ENCODE measurements around the gene SSH3. TPM values are rescaled to one million over a fixed set of nuclear protein-coding genes. Genes with fewer than 3 reads are reported as not detected.

SSH3 gene
- total RNA-seq, 1 experiment from 2014 or later: 89.6 TPM

DNA sequence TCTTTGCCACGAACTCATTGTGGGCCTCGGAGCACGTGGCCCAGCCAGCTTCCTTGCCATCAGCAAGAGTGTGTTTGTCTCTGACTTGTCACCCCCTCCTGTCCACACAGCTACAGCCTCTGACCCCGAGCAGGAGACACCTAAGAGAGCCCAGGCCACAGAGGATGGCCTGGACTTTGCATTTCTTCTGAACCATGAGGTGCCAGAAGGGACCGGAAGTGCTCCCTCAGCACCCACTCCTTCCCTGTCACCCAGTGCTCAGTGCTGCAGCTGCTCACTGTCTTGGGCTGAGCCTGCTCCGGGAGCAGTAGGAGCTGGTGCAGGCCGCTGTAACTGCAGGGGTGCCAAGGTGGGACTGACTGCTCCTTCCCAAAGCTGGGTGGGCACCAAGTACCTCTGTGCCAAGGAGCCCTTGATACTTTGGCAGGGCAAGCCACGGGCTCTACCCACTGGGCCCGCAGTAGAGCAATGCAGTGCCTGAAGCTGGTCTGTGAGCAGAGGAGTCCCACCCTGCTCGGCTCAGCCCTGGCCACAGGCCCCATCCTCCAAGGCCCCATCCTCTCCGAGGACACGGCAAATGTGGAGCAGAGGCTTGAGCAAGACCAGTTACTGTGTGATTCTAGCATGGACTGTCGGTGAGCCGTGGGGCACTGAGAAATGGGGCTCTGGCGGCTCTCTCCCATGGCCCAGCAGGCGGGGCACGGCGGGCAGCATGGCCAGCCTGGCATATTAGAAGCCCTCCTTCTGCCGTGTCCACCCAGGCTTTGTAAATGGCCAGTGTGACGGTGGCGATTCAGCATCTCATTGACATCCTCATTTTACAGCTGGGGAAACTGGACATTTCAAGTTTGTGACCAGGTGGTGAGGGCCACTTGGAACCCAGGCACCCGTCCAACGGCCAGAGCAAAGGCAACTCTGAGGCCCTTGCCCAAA, 30.7 kb upstream of the SSH3 start:
- no peaks in the 10 kb centered on the region for H3K9me3 Mint-ChIP-seq (ENCODE audit: unreplicated experiment)
- H3K4me1 Mint-ChIP-seq (ENCODE audit: low read depth, unreplicated experiment): peaks cover 9% of the 10 kb centered on the region
- no peak overlapping the region for H3K27ac Mint-ChIP-seq (ENCODE audit: unreplicated experiment)
- TF ChIP-seq, protein P1, sequence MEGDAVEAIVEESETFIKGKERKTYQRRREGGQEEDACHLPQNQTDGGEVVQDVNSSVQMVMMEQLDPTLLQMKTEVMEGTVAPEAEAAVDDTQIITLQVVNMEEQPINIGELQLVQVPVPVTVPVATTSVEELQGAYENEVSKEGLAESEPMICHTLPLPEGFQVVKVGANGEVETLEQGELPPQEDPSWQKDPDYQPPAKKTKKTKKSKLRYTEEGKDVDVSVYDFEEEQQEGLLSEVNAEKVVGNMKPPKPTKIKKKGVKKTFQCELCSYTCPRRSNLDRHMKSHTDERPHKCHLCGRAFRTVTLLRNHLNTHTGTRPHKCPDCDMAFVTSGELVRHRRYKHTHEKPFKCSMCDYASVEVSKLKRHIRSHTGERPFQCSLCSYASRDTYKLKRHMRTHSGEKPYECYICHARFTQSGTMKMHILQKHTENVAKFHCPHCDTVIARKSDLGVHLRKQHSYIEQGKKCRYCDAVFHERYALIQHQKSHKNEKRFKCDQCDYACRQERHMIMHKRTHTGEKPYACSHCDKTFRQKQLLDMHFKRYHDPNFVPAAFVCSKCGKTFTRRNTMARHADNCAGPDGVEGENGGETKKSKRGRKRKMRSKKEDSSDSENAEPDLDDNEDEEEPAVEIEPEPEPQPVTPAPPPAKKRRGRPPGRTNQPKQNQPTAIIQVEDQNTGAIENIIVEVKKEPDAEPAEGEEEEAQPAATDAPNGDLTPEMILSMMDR (IDR thresholded peaks at IDR 0.05; ENCODE audit: insufficient read depth in 1 of 2, low read depth in 1 of 2, low read length in 1 of 2, severe bottlenecking in 1 of 2, unreplicated experiment in 1 of 2): no peak
- H3K36me3 ChIP-seq (ENCODE audit: control insufficient read depth, insufficient read depth, low read length): peaks cover 6% of the 10 kb centered on the region
- peaks cover 58% of the 10 kb centered on the region for H3K36me3 Mint-ChIP-seq (ENCODE audit: insufficient read depth, unreplicated experiment)
- BruUV-seq (replicated peaks): no TSS peak
- intact Hi-C loops (cut with micrococcal nuclease; ENCODE audit: unreplicated experiment): no loop called here
- CTCF ChIA-PET: no interaction called here
- DNase-seq: peak in 1 of 2 experiments; percentile 36
- no peaks in the 10 kb centered on the region for H3K27me3 Mint-ChIP-seq (ENCODE audit: insufficient read depth, unreplicated experiment)
- no peak overlapping the region for H3K4me3 ChIP-seq (ENCODE audit: low read depth, low read length)
- no peaks in the 10 kb centered on the region for H3K9me3 ChIP-seq
- H3K27me3 ChIP-seq (replicated peaks; ENCODE audit: control insufficient read depth, insufficient read depth, low read length): no peaks in the 10 kb centered on the region
- H3K4me3 Mint-ChIP-seq (ENCODE audit: unreplicated experiment): no peak overlapping the region
- H3K4me1 ChIP-seq: peaks cover 8% of the 10 kb centered on the region
- POLR2A ChIA-PET: interaction anchor here (0.7 kb wide), 1 partner anchor 81 kb away, joined by 3 read pairs; the partner anchor contains the start of gene POLD4

DNA sequence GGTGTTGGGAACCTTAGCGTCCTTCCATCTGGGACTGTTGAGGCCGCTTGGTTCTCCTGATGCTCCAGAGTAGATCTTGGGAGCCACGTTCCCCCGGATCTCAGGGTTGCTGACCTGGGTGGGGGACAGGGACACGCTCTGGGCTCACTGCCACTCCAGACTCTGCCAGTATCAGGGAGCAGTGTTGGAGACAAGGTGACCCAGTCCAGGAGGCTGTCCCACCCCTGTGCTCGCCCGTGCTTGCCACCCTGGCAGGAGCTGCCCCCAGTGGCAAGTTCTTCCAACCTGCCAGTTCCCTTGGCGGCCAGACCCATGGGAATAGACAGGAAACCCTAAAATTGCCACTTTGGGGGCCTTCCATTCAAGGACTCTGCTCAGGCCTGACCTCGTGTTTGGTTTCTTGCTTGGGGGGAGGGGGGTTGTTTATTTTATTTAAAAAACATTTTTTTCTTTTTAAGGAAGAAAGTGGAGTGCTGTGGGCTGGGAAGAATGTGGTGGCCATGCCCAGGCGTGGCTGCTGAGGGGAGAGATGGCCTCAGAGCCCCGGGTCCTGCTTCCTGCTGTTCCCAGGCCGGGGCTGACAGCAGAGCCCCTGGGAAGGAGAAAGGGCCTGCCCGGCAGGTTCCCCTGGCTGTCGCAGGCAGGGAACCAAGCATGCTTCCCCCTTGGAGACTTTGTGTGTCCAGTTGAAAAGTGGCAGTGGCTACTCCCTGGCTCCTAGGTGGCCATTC, 29.9 kb upstream of the SSH3 start:
- no peak overlapping the region for H3K27ac Mint-ChIP-seq (ENCODE audit: unreplicated experiment)

More for the DNA sequence above, 29.9 kb upstream of the SSH3 start:
- no TSS peak for BruUV-seq (replicated peaks)
- Histone ChIP-seq H3K27me3 (replicated peaks; ENCODE audit: control insufficient read depth, insufficient read depth, low read length) (no peaks in the 10 kb centered on the region), H3K4me3 (ENCODE audit: low read depth, low read length) (no peak overlapping the region), H3K36me3 (ENCODE audit: control insufficient read depth, insufficient read depth, low read length) (peaks cover 7% of the 10 kb centered on the region), H3K4me1 (no peaks in the 10 kb centered on the region; the same call in 1 of the 2 replicates), H3K9me3 (no peaks in the 10 kb centered on the region)
- peak in 1 of 2 experiments; percentile 38 for DNase-seq
- no peaks in the 10 kb centered on the region for H3K27me3 Mint-ChIP-seq (ENCODE audit: insufficient read depth, unreplicated experiment)
- ChIA-PET POLR2A (interaction anchor here (0.7 kb wide), 2 partner anchors 27 to 80 kb away, joined by 3 to 6 read pairs; partner anchors contain the start of gene POLD4), CTCF (no interaction called here)
- H3K4me3 Mint-ChIP-seq (ENCODE audit: unreplicated experiment): no peak overlapping the region
- TF ChIP-seq, protein P1 (IDR thresholded peaks at IDR 0.05; ENCODE audit: insufficient read depth in 1 of 2, low read depth in 1 of 2, low read length in 1 of 2, severe bottlenecking in 1 of 2, unreplicated experiment in 1 of 2): no peak
- peaks cover 50% of the 10 kb centered on the region for H3K36me3 Mint-ChIP-seq (ENCODE audit: insufficient read depth, unreplicated experiment)
- intact Hi-C loops (cut with micrococcal nuclease; ENCODE audit: unreplicated experiment): no loop called here
- H3K4me1 Mint-ChIP-seq (ENCODE audit: low read depth, unreplicated experiment): peaks cover 8% of the 10 kb centered on the region
- no peaks in the 10 kb centered on the region for H3K9me3 Mint-ChIP-seq (ENCODE audit: unreplicated experiment)
